ENCODE results near the gene IL23R. TPM values are rescaled to one million over a fixed set of nuclear protein-coding genes. Genes with fewer than 3 reads are reported as not detected.

The IL23R gene
- total RNA-seq, 1 donor from 2014 or later: not detected

- TF ChIP-seq, protein P1, sequence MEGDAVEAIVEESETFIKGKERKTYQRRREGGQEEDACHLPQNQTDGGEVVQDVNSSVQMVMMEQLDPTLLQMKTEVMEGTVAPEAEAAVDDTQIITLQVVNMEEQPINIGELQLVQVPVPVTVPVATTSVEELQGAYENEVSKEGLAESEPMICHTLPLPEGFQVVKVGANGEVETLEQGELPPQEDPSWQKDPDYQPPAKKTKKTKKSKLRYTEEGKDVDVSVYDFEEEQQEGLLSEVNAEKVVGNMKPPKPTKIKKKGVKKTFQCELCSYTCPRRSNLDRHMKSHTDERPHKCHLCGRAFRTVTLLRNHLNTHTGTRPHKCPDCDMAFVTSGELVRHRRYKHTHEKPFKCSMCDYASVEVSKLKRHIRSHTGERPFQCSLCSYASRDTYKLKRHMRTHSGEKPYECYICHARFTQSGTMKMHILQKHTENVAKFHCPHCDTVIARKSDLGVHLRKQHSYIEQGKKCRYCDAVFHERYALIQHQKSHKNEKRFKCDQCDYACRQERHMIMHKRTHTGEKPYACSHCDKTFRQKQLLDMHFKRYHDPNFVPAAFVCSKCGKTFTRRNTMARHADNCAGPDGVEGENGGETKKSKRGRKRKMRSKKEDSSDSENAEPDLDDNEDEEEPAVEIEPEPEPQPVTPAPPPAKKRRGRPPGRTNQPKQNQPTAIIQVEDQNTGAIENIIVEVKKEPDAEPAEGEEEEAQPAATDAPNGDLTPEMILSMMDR (conservative IDR thresholded peaks at IDR 0.05; ENCODE audit: low read depth, low read length): no peak
- no peak overlapping the region for H3K4me3 ChIP-seq (ENCODE audit: low read depth, low read length)
- DNase-seq (ENCODE audit: low read depth): no peak
These were observed 699 bp upstream of the IL23R start for GRCh38 chr1:67165468-67166041.

GRCh38 chr1:67169496-67169895 is 3.2 kb downstream of the IL23R start:
- TF ChIP-seq, protein P1 (conservative IDR thresholded peaks at IDR 0.05; ENCODE audit: low read depth, low read length): no peak
- H3K4me3 ChIP-seq (ENCODE audit: low read depth, low read length): no peak overlapping the region
- no peak for DNase-seq (ENCODE audit: low read depth)

DNA sequence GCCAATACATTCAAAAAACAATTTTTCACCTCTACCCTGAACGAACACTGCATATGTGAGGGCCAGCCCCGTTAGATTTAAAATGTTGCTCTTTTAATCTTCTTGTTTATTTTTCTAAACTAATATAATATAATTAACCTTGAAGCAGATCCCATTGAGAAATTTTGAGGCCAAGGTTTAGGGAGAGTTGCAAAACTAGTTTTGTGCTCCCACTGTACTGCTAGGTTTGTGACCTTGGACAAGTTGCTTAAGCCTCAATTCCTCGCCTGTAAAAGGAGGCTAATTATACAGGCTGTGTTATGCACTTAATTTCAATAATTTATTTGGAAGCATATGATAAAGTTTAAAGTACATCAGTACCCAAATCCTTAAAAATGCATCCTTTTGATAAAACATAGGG is 3.7 kb downstream of the IL23R start:
- no peak overlapping the region for H3K4me3 ChIP-seq (ENCODE audit: low read depth, low read length)
- TF ChIP-seq, protein P1 (conservative IDR thresholded peaks at IDR 0.05; ENCODE audit: low read depth, low read length): no peak
- DNase-seq (ENCODE audit: low read depth): no peak

GRCh38 chr1:67170751-67171573 is 4.7 kb downstream of the IL23R start:
- TF ChIP-seq, protein P1 (conservative IDR thresholded peaks at IDR 0.05; ENCODE audit: low read depth, low read length): no peak
- no peak overlapping the region for H3K4me3 ChIP-seq (ENCODE audit: low read depth, low read length)
- no peak for DNase-seq (ENCODE audit: low read depth)

- no peak for DNase-seq (ENCODE audit: low read depth)
- TF ChIP-seq, protein P1 (conservative IDR thresholded peaks at IDR 0.05; ENCODE audit: low read depth, low read length): no peak
- H3K4me3 ChIP-seq (ENCODE audit: low read depth, low read length): no peak overlapping the region
These were observed 5.3 kb downstream of the IL23R start for GRCh38 chr1:67171574-67171955.

DNA sequence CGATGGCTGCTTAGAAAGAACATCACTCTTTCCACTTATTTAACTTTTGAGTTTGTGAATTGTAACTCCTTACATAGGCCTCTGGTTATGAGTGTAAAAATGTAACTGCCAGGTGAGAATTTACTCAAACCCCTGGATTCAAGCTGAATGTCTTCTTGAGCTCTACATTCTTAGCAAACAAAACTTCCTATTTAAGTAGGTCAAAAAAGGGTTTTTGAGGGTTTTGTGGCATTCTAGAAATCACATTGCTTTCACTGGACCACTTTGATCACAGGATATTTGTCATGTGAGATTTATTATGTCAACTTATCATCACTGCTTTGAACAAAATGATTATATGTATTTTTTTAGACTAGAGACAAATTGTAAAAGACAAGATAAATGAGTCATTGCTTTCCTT is 5.7 kb downstream of the IL23R start:
- no peak for DNase-seq (ENCODE audit: low read depth)
- no peak overlapping the region for H3K4me3 ChIP-seq (ENCODE audit: low read depth, low read length)
- TF ChIP-seq, protein P1 (conservative IDR thresholded peaks at IDR 0.05; ENCODE audit: low read depth, low read length): no peak
